CD14-positive monocyte (primary cell): ENCODE results near the gene HSPB6. TPM values are rescaled to one million over a fixed set of nuclear protein-coding genes. Genes with fewer than 3 reads are reported as not detected.

Source experiments
- DNase-seq, 3 donors: peaks; one replicate each; pipeline ENCODE4 v3.0.0-alpha.2; 2011 to 2022
- H2AFZ ChIP-seq: 2 replicates; pipeline ENCODE4 v1.6.0; 2012; ENCODE audit warnings: mild to moderate bottlenecking, low read depth, low read length, inconsistent platforms; ENCODE audit not compliant: insufficient read depth, poor library complexity, severe bottlenecking
- H3K27ac ChIP-seq, 2 donors: 1 replicate in 1 of 2; 2 replicates in 1 of 2; pipeline ENCODE4 v1.5.1; 2012 to 2013; ENCODE audit warnings: low read length in 2 of 2, control low read depth in 1 of 2, inconsistent platforms in 1 of 2, low read depth in 1 of 2, mild to moderate bottlenecking in 1 of 2
- H3K27me3 ChIP-seq, 2 donors: one replicate each; pipeline versions ENCODE4 v1.6.0 to v1.6.1; 2011 to 2013; ENCODE audit warnings: low read length in 2 of 2; ENCODE audit not compliant: control insufficient read depth in 2 of 2, insufficient read depth in 2 of 2
- H3K36me3 ChIP-seq, 2 donors: replicated peaks in 1 of 2; 1 replicate in 1 of 2; 2 replicates in 1 of 2; pipeline versions ENCODE4 v1.5.1 to v1.6.1; 2012 to 2013; ENCODE audit warnings: low read length in 2 of 2, control low read depth in 1 of 2, inconsistent platforms in 1 of 2, mild to moderate bottlenecking in 1 of 2; ENCODE audit not compliant: insufficient read depth in 2 of 2, control insufficient read depth in 1 of 2
- H3K4me1 ChIP-seq, 2 donors: 1 replicate in 1 of 2; 2 replicates in 1 of 2; pipeline versions ENCODE4 v1.5.1 to v1.6.1; 2012 to 2013; ENCODE audit warnings: low read length in 2 of 2, control low read depth in 1 of 2, inconsistent platforms in 1 of 2, mild to moderate bottlenecking in 1 of 2, moderate library complexity in 1 of 2; ENCODE audit not compliant: insufficient read depth in 2 of 2, control insufficient read depth in 1 of 2
- H3K4me2 ChIP-seq: replicated peaks from 2 replicates; pipeline ENCODE3; 2012; ENCODE audit warnings: low read length, moderate library complexity, mild to moderate bottlenecking; ENCODE audit not compliant: poor library complexity, severe bottlenecking; ENCODE audit errors: extremely low read depth
- H3K4me3 ChIP-seq, 3 experiments: fragments of 200-600 bp in 1 of 3; sonication (generic) in 1 of 3; replicated peaks in 1 of 3; 1 replicate in 2 of 3; 2 replicates in 1 of 3; pipeline ENCODE4 v1.5.1; 2011 to 2013; ENCODE audit warnings: low read length in 3 of 3, mild to moderate bottlenecking in 3 of 3, control low read depth in 2 of 3, low read depth in 2 of 3, inconsistent platforms in 1 of 3, moderate library complexity in 1 of 3
- H3K79me2 ChIP-seq: 2 replicates; pipeline ENCODE4 v1.6.0; 2012; ENCODE audit warnings: mild to moderate bottlenecking, control low read depth, inconsistent platforms, low read length, moderate library complexity; ENCODE audit not compliant: insufficient read depth
- H3K9ac ChIP-seq: 2 replicates; pipeline ENCODE4 v1.6.0; 2017; ENCODE audit warnings: low read length, mild to moderate bottlenecking; ENCODE audit not compliant: insufficient read depth, poor library complexity, severe bottlenecking
- H3K9me3 ChIP-seq, 2 donors: replicated peaks in 1 of 2; 1 replicate in 1 of 2; 2 replicates in 1 of 2; pipeline versions ENCODE4 v1.5.1 to v1.6.1; 2012 to 2013; ENCODE audit warnings: low read length in 2 of 2, control low read depth in 1 of 2; ENCODE audit not compliant: control insufficient read depth in 1 of 2, insufficient read depth in 1 of 2
- H4K20me1 ChIP-seq: 2 replicates; pipeline ENCODE4 v1.6.0; 2012; ENCODE audit warnings: mild to moderate bottlenecking, low read length, control low read depth, moderate library complexity; ENCODE audit not compliant: insufficient read depth
- H3K27ac Mint-ChIP-seq, 7 donors: one replicate each; pipeline ENCODE4 v1.8.0; 2020; ENCODE audit warnings: mild to moderate bottlenecking in 7 of 7, mixed read lengths in 7 of 7, moderate library complexity in 6 of 7, inconsistent platforms in 2 of 7
- H3K27me3 Mint-ChIP-seq, 3 donors: one replicate each; pipeline ENCODE4 v1.8.0; 2021 to 2022; ENCODE audit warnings: low read depth in 3 of 3, mild to moderate bottlenecking in 3 of 3, mixed read lengths in 3 of 3, moderate library complexity in 3 of 3, inconsistent platforms in 1 of 3
- H3K36me3 Mint-ChIP-seq, 2 donors: one replicate each; pipeline ENCODE4 v1.8.0; 2020; ENCODE audit warnings: mixed read lengths in 2 of 2, inconsistent platforms in 1 of 2, mild to moderate bottlenecking in 1 of 2
- H3K4me1 Mint-ChIP-seq: one replicate; pipeline ENCODE4 v1.8.0; 2020; ENCODE audit warnings: mild to moderate bottlenecking, mixed read lengths
- H3K4me3 Mint-ChIP-seq, 2 donors: one replicate each; pipeline ENCODE4 v1.8.0; 2020; ENCODE audit warnings: mild to moderate bottlenecking in 2 of 2, mixed read lengths in 2 of 2, moderate library complexity in 1 of 2
- H3K9me3 Mint-ChIP-seq, 7 donors: one replicate each; pipeline ENCODE4 v1.8.0; 2020 to 2022; ENCODE audit warnings: mixed read lengths in 7 of 7, mild to moderate bottlenecking in 6 of 7, moderate library complexity in 6 of 7, inconsistent platforms in 2 of 7
- CTCF ChIP-seq: fragments of 200-600 bp; IDR thresholded peaks from one replicate; pipeline ENCODE4 v1.8.0; 2022; ENCODE audit warnings: antibody characterized with exemption, mild to moderate bottlenecking
- WGBS: methylation state at CpG from one replicate; pipeline ENCODE4 v1.1.5; 2013; ENCODE audit warnings: missing lambda C conversion rate; ENCODE audit not compliant: insufficient coverage; 5-methylcytosine and 5-hydroxymethylcytosine counted together
- intact Hi-C, 2 donors: fragments of 100-400 bp; cut with micrococcal nuclease; formaldehyde crosslinking; loops; one replicate each; pipeline versions ENCODE4 v1.15.0 to v1.15.1; 2023
- polyA plus RNA-seq, 3 donors: library from polyadenylated mRNA; depleted of rRNA in 1 of 3; unstranded in 2 of 3; stranded (reverse) in 1 of 3; fragments of 300-500 nt in 2 of 3; fragments of >200 nt in 1 of 3; fragmentation: Illumina TruSeq in 2 of 3; gene quantifications; 1 replicate in 2 of 3; 2 replicates in 1 of 3; pipeline ENCODE4 v1.2.3, GENCODE V29; 2012 to 2021

The HSPB6 gene
- polyA plus RNA-seq, 3 donors, result not detected

DNA sequence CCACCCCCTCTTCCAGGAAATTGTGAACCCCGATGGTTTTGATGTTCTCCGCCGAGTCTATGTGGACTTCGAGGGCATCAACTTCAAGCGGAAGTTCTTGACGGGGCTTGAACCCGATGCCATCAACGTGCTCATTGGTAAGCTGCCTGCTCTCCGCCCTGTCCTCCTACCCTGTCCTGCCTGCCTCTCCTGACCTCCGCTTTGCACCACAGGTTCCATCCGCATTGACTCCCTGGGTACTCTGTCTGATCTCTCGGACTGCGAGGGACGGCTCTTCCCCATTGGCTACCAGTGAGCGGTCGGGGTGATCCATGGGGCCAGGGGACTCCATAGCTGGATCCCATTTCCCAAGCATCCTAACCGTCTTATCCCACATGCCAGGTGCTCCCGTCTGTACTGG is 26.5 kb downstream of the HSPB6 start:
- Mint-ChIP-seq H3K27ac (no peak overlapping the region), H3K27me3 (peaks cover 0 to 3% (median under 1%) of the 10 kb centered on the region in 3 donors), H3K4me3 (no peak overlapping the region), H3K9me3 (no peaks in the 10 kb centered on the region), H3K36me3 (peaks cover 80 to 97% of the 10 kb centered on the region in 2 donors), H3K4me1 (no peaks in the 10 kb centered on the region)
- Histone ChIP-seq H3K9me3 (no peaks in the 10 kb centered on the region), H3K79me2 (no peaks in the 10 kb centered on the region), H3K4me1 (no peaks in the 10 kb centered on the region), H3K9ac (no peak overlapping the region), H3K4me2 (no peak overlapping the region), H3K4me3 (no peak overlapping the region), H3K36me3 (peaks cover 93 to 100% of the 10 kb centered on the region in 2 donors), H4K20me1 (peaks cover 60% of the 10 kb centered on the region), H2AFZ (no peak overlapping the region), H3K27me3 (no peaks in the 10 kb centered on the region), H3K27ac (no peak overlapping the region)
- no peak for DNase-seq
- no peak for TF ChIP-seq CTCF
- intact Hi-C loops, result no loop called here
- 96% methylated on average over 17 of the region's 18 CpGs for WGBS

DNA sequence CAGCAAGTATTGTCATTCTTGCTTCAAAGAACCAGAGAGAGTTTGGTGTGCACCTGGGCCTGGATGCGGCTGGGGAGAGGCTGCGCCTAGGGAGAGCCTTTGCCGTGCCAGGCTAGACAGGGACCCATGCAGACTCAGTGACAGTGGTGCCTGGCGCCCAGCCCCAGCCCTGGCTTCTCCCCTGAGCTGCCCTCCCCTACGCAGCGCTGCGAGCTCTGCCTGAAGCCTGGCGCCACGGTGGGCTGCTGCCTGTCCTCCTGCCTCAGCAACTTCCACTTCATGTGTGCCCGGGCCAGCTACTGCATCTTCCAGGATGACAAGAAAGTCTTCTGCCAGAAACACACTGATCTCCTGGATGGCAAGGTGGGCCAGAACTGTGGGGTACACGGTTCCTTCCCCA is 27.1 kb downstream of the HSPB6 start:
- Histone ChIP-seq H3K27me3 (no peaks in the 10 kb centered on the region), H3K9ac (no peak overlapping the region), H3K4me2 (no peak overlapping the region), H2AFZ (no peak overlapping the region), H3K4me3 (no peak overlapping the region), H4K20me1 (peaks cover 60% of the 10 kb centered on the region), H3K36me3 (peaks cover 96 to 100% of the 10 kb centered on the region in 2 donors), H3K27ac (no peak overlapping the region), H3K4me1 (no peaks in the 10 kb centered on the region), H3K79me2 (no peaks in the 10 kb centered on the region), H3K9me3 (no peaks in the 10 kb centered on the region)
- no peaks in the 10 kb centered on the region for H3K9me3 Mint-ChIP-seq
- intact Hi-C loops, result no loop called here
- H3K4me1 Mint-ChIP-seq, result no peaks in the 10 kb centered on the region
- no peak for TF ChIP-seq CTCF
- peaks cover 81 to 97% of the 10 kb centered on the region in 2 donors for H3K36me3 Mint-ChIP-seq
- H3K27ac Mint-ChIP-seq, result peak overlapping the region in 1 of 7 donors; percentile 60
- no peak for DNase-seq
- no peak overlapping the region for H3K4me3 Mint-ChIP-seq
- peaks cover 0 to 3% (median 2%) of the 10 kb centered on the region in 3 donors for H3K27me3 Mint-ChIP-seq
- 88% methylated on average over 11 of the region's 11 CpGs for WGBS
